CD4-positive, CD25-positive, alpha-beta regulatory T cell (primary cell): ENCODE measurements around the gene CD52. TPM values are rescaled to one million over a fixed set of nuclear protein-coding genes. Genes with fewer than 3 reads are reported as not detected.
A peak's percentile ranks its signal among the peaks of the same experiment; 100 is the strongest.

ENCODE experiments used
- ATAC-seq, 2 donors: fragments of 150-1000 bp; cut with Tn5 transposase; one replicate each; pipeline ENCODE4 v1.10.0; 2021; ENCODE audit warnings: low read depth in 2 of 2, moderate number of reproducible peaks in 2 of 2, moderate library complexity in 1 of 2
- DNase-seq, 3 donors: peaks; one replicate each; pipeline versions ENCODE4 v3.0.0 to v3.0.0-alpha.2; 2012 to 2022; ENCODE audit warnings: mixed read lengths in 1 of 3
- H3K27ac ChIP-seq: one replicate; pipeline ENCODE4 v1.7.0; 2013; ENCODE audit warnings: mild to moderate bottlenecking, low read length; ENCODE audit not compliant: insufficient read depth, poor library complexity, severe bottlenecking
- H3K27me3 ChIP-seq: one replicate; pipeline ENCODE4 v1.7.0; 2013; ENCODE audit warnings: low read length; ENCODE audit not compliant: control insufficient read depth, insufficient read depth
- H3K36me3 ChIP-seq: one replicate; pipeline ENCODE4 v1.7.0; 2013; ENCODE audit warnings: mild to moderate bottlenecking, low read length, moderate library complexity; ENCODE audit not compliant: control insufficient read depth, insufficient read depth
- H3K4me1 ChIP-seq: 2 replicates; pipeline ENCODE4 v1.7.0; 2013; ENCODE audit warnings: mild to moderate bottlenecking, low read length; ENCODE audit not compliant: insufficient read depth, control insufficient read depth, poor library complexity, severe bottlenecking
- H3K4me3 ChIP-seq: one replicate; pipeline ENCODE4 v1.7.0; 2013; ENCODE audit warnings: low read depth, mild to moderate bottlenecking, low read length, moderate library complexity
- H3K9me3 ChIP-seq, 2 experiments: 1 replicate in 1 of 2; 2 replicates in 1 of 2; pipeline ENCODE4 v1.7.0; 2013; ENCODE audit warnings: low read length in 2 of 2, mild to moderate bottlenecking in 1 of 2, moderate library complexity in 1 of 2; ENCODE audit not compliant: control insufficient read depth in 2 of 2
- H3K27ac Mint-ChIP-seq, 3 donors: one replicate each; pipeline ENCODE4 v1.8.0; 2020 to 2022; ENCODE audit warnings: mild to moderate bottlenecking in 3 of 3, mixed read lengths in 3 of 3, moderate library complexity in 2 of 3
- H3K27me3 Mint-ChIP-seq: one replicate; pipeline ENCODE4 v1.8.0; 2022; ENCODE audit warnings: mild to moderate bottlenecking, mixed read lengths
- H3K36me3 Mint-ChIP-seq: one replicate; pipeline ENCODE4 v1.8.0; 2020; ENCODE audit warnings: mixed read lengths
- H3K4me1 Mint-ChIP-seq, 4 donors: one replicate each; pipeline ENCODE4 v1.8.0; 2020 to 2022; ENCODE audit warnings: mixed read lengths in 4 of 4, mild to moderate bottlenecking in 1 of 4
- H3K4me3 Mint-ChIP-seq, 4 donors: one replicate each; pipeline ENCODE4 v1.8.0; 2020 to 2022; ENCODE audit warnings: mild to moderate bottlenecking in 4 of 4, mixed read lengths in 4 of 4, moderate library complexity in 3 of 4
- H3K9me3 Mint-ChIP-seq, 7 donors: one replicate each; pipeline ENCODE4 v1.8.0; 2020 to 2022; ENCODE audit warnings: mixed read lengths in 7 of 7, mild to moderate bottlenecking in 3 of 7, moderate library complexity in 2 of 7
- polyA plus RNA-seq, 4 donors: library from polyadenylated mRNA; unstranded; fragments of 300-500 nt; fragmentation: Illumina TruSeq; gene quantifications; one replicate each; pipeline ENCODE4 v1.2.3, GENCODE V29; 2021
- total RNA-seq: library from RNA; stranded (reverse); gene quantifications from one replicate; pipeline ENCODE4 v1.2.3, GENCODE V29; 2022

CD52 gene
- total and polyA plus RNA-seq, 5 donors from 2014 or later, result 1,528 to 12,173 (median 9,866) TPM

- Mint-ChIP-seq H3K27me3 (peaks cover 41% of the 10 kb centered on the region), H3K36me3 (peaks cover 3% of the 10 kb centered on the region), H3K9me3 (no peaks in the 10 kb centered on the region), H3K4me1 (peaks cover 0 to 61% (median 32%) of the 10 kb centered on the region in 4 donors), H3K27ac (peak overlapping the region in 1 of 3 donors; percentile 38), H3K4me3 (peak overlapping the region in 2 of 4 donors; percentile 22 to 41)
- H3K27ac ChIP-seq, result no peak overlapping the region
- ATAC-seq, result no peak
- no peak overlapping the region for H3K4me3 ChIP-seq
- peaks cover 39% of the 10 kb centered on the region for H3K4me1 ChIP-seq
- no peaks in the 10 kb centered on the region for H3K27me3 ChIP-seq
- no peaks in the 10 kb centered on the region for H3K9me3 ChIP-seq
- no peaks in the 10 kb centered on the region for H3K36me3 ChIP-seq
- DNase-seq, result no peak
These were observed 43.9 kb downstream of the CD52 start for GRCh38 chr1:26361605-26362122.

DNA sequence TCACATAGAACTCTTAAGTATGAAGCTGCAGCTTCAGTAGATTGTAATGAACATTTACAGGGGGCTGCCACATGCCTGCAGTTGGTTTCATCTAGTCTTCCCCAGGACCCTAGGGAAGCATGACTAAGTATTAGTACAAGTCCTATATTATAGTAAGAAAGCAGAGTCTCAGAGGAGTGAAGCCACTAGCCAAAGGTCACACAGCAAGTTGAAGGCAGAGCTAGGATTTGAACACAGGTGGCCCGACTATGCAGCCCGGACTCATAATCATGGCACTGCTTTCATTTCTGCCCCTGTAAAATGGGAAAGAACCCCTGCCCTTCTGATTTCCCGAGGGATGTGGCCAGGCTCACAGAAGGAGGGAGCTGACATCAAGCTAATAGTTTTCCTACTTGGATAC is 44.6 kb downstream of the CD52 start:
- Mint-ChIP-seq H3K9me3 (no peaks in the 10 kb centered on the region), H3K27ac (no peak overlapping the region)

GRCh38 chr1:26363549-26364448 is 46.0 kb downstream of the CD52 start:
- Mint-ChIP-seq H3K4me3 (peak overlapping the region in 2 of 4 donors; percentile 10 to 65), H3K9me3 (no peaks in the 10 kb centered on the region), H3K4me1 (peaks cover 0 to 61% (median 33%) of the 10 kb centered on the region in 4 donors), H3K36me3 (peaks cover 3% of the 10 kb centered on the region), H3K27me3 (peaks cover 41% of the 10 kb centered on the region), H3K27ac (peak overlapping the region in 2 of 3 donors; percentile 43 to 51)
- Histone ChIP-seq H3K36me3 (no peaks in the 10 kb centered on the region), H3K27ac (no peak overlapping the region), H3K9me3 (no peaks in the 10 kb centered on the region), H3K4me3 (peak overlapping the region; percentile 26), H3K27me3 (no peaks in the 10 kb centered on the region), H3K4me1 (peaks cover 33% of the 10 kb centered on the region)
- ATAC-seq (peak; percentile 85 to 95), DNase-seq (peak; percentile 72 to 86 (median 81))

More for the DNA sequence above, 44.6 kb downstream of the CD52 start:
- Histone ChIP-seq H3K36me3 (no peaks in the 10 kb centered on the region), H3K4me3 (no peak overlapping the region), H3K27ac (no peak overlapping the region), H3K4me1 (peaks cover 39% of the 10 kb centered on the region), H3K9me3 (no peaks in the 10 kb centered on the region), H3K27me3 (no peaks in the 10 kb centered on the region)
- Mint-ChIP-seq H3K4me1 (peaks cover 0 to 61% (median 32%) of the 10 kb centered on the region in 4 donors), H3K4me3 (peak overlapping the region in 2 of 4 donors; percentile 1 to 51), H3K27me3 (peaks cover 41% of the 10 kb centered on the region), H3K36me3 (peaks cover 3% of the 10 kb centered on the region)
- ATAC-seq (no peak), DNase-seq (no peak)

GRCh38 chr1:26364956-26365355 is 47.2 kb downstream of the CD52 start:
- no peak overlapping the region for H3K4me3 Mint-ChIP-seq
- H3K4me1 Mint-ChIP-seq, result peaks cover 0 to 56% (median 29%) of the 10 kb centered on the region in 4 donors
- Histone ChIP-seq H3K4me3 (no peak overlapping the region), H3K4me1 (peaks cover 29% of the 10 kb centered on the region), H3K27me3 (no peaks in the 10 kb centered on the region), H3K27ac (no peak overlapping the region), H3K9me3 (no peaks in the 10 kb centered on the region), H3K36me3 (no peaks in the 10 kb centered on the region)
- H3K27ac Mint-ChIP-seq, result no peak overlapping the region
- H3K9me3 Mint-ChIP-seq, result peaks cover 0 to 2% (median 0%) of the 10 kb centered on the region in 7 donors
- DNase-seq (no peak), ATAC-seq (no peak)
- H3K27me3 Mint-ChIP-seq, result peaks cover 36% of the 10 kb centered on the region
- peaks cover 3% of the 10 kb centered on the region for H3K36me3 Mint-ChIP-seq

GRCh38 chr1:26367441-26367840 is 49.7 kb downstream of the CD52 start:
- DNase-seq (no peak), ATAC-seq (no peak)
- Histone ChIP-seq H3K27me3 (no peaks in the 10 kb centered on the region), H3K27ac (no peak overlapping the region), H3K9me3 (no peaks in the 10 kb centered on the region), H3K4me3 (no peak overlapping the region), H3K4me1 (peaks cover 42% of the 10 kb centered on the region), H3K36me3 (no peaks in the 10 kb centered on the region)
- Mint-ChIP-seq H3K27ac (no peak overlapping the region), H3K4me3 (no peak overlapping the region), H3K27me3 (peaks cover 12% of the 10 kb centered on the region), H3K9me3 (peaks cover 0 to 3% (median 0%) of the 10 kb centered on the region in 7 donors), H3K36me3 (peaks cover 7% of the 10 kb centered on the region), H3K4me1 (peaks cover 4 to 59% (median 37%) of the 10 kb centered on the region in 4 donors)

GRCh38 chr1:26368006-26368405 is 50.2 kb downstream of the CD52 start:
- peaks cover 8 to 65% (median 40%) of the 10 kb centered on the region in 4 donors for H3K4me1 Mint-ChIP-seq
- peaks cover 0 to 3% (median 0%) of the 10 kb centered on the region in 7 donors for H3K9me3 Mint-ChIP-seq
- Histone ChIP-seq H3K9me3 (no peaks in the 10 kb centered on the region), H3K4me3 (no peak overlapping the region), H3K36me3 (no peaks in the 10 kb centered on the region), H3K27me3 (no peaks in the 10 kb centered on the region), H3K4me1 (peaks cover 47% of the 10 kb centered on the region), H3K27ac (no peak overlapping the region)
- H3K4me3 Mint-ChIP-seq, result no peak overlapping the region
- DNase-seq (no peak), ATAC-seq (no peak)
- peaks cover 8% of the 10 kb centered on the region for H3K27me3 Mint-ChIP-seq
- H3K27ac Mint-ChIP-seq, result peak overlapping the region in 2 of 3 donors; percentile 39 to 79
- H3K36me3 Mint-ChIP-seq, result peaks cover 7% of the 10 kb centered on the region

DNA sequence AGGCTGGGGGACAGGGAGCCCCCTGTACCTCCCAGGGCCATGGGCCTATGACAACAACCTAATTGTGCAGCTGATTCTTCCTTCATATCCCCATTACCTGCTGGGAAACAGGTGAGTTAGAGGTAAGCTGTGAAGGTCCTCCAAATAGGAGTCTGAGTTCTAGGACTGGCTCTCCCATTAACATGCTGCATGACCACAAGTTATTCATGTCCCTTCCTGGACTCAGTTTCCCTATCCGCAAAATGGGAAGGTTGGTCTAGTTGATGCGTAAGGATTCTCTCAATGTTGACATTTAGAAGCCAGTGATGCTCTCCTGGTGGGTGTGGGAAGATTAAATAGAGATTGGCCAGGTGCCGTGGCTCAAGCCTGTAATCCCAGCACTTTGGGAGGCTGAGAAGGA is 50.7 kb downstream of the CD52 start:
- Histone ChIP-seq H3K36me3 (no peaks in the 10 kb centered on the region), H3K27ac (no peak overlapping the region), H3K27me3 (no peaks in the 10 kb centered on the region), H3K4me3 (no peak overlapping the region), H3K4me1 (peaks cover 51% of the 10 kb centered on the region), H3K9me3 (no peaks in the 10 kb centered on the region)
- no peak for DNase-seq
- peaks cover 0 to 3% (median 0%) of the 10 kb centered on the region in 7 donors for H3K9me3 Mint-ChIP-seq
- H3K27me3 Mint-ChIP-seq, result peaks cover 6% of the 10 kb centered on the region
- no peak for ATAC-seq
- peaks cover 12 to 66% (median 41%) of the 10 kb centered on the region in 4 donors for H3K4me1 Mint-ChIP-seq
- H3K36me3 Mint-ChIP-seq, result peaks cover 7% of the 10 kb centered on the region
- H3K4me3 Mint-ChIP-seq, result peak overlapping the region in 1 of 4 donors; percentile 41
- H3K27ac Mint-ChIP-seq, result peak overlapping the region in 1 of 3 donors; percentile 79
